Mucosa of descending colon (tissue), 3 donors: ENCODE measurements around the gene FMN1. TPM values are rescaled to one million over a fixed set of nuclear protein-coding genes. Genes with fewer than 3 reads are reported as not detected.

Source experiments
- ATAC-seq: fragments of 200-7000 bp; cut with Tn5 transposase; one replicate; pipeline ENCODE4 v1.9.1; 2020; ENCODE audit warnings: mild to moderate bottlenecking, moderate library complexity
- DNase-seq, 3 donors: peaks; one replicate each; pipeline ENCODE4 v3.0.0-alpha.2; 2020
- H3K36me3 ChIP-seq: fragments of 200-600 bp; one replicate; pipeline ENCODE4 v1.8.0; 2021; ENCODE audit warnings: low read depth, mild to moderate bottlenecking
- H3K4me1 ChIP-seq: fragments of 200-600 bp; one replicate; pipeline ENCODE4 v1.8.0; 2021; ENCODE audit warnings: low read depth, mild to moderate bottlenecking
- H3K4me3 ChIP-seq: fragments of 200-600 bp; one replicate; pipeline ENCODE4 v1.8.0; 2021; ENCODE audit warnings: mild to moderate bottlenecking
- H3K9me3 ChIP-seq: fragments of 200-600 bp; one replicate; pipeline ENCODE4 v1.8.0; 2021; ENCODE audit warnings: mild to moderate bottlenecking
- intact Hi-C, 2 donors: fragments of 100-400 bp; cut with DNase I in 1 of 2; cut with micrococcal nuclease in 1 of 2; formaldehyde crosslinking; loops; one replicate each; pipeline versions ENCODE4 v1.11.0 to v1.11.1; 2022; cut with DNase I, micrococcal nuclease
- total RNA-seq, 3 donors: library from RNA; stranded (reverse); fragmentation: NEBNext Ultra II Directional in 2 of 3; extraction: Animal tissue kit (Norgen Biotek cat#: 25700) in 2 of 3; gene quantifications; one replicate each; pipeline versions ENCODE4 v1.2.1 to v1.2.4, GENCODE V29; 2021 to 2023
- TF ChIP-seq, protein P1 (sequence below): fragments of 200-600 bp; IDR thresholded peaks from one replicate; pipeline ENCODE4 v1.8.0; 2022; ENCODE audit warnings: antibody characterized with exemption, mild to moderate bottlenecking
- donor health status: DM: no; HTN: no; CAD: no; lungs with moderate emphysema.
- donor health status: DM: no; HTN: no; CAD: no.
- donor health status: DM: no; HTN: yes; CAD: no.

FMN1 gene
- total RNA-seq, 3 donors from 2014 or later = 30.8 to 65.1 (median 43.4) TPM

DNA sequence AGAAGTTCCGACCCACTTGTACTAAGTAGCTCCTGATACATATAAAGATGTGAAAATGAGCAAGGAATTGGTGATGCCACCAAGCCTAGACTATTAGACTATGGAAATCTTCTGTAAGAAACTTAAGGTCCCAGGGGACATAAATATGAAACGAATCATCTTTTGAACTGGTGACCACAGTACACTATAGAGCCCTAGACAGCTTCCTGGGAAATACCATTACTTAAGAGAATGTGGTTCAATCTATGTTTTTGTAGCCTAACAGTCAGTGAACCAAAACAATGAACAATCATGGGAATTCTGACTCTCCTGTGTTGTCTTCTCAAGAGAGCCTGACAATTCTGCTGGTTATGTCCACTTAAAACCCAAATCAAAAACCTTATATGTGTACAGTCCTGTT lies 285.1 kb downstream of the FMN1 start:
- Histone ChIP-seq H3K4me1 (no peaks in the 10 kb centered on the region), H3K9me3 (no peaks in the 10 kb centered on the region), H3K36me3 (no peaks in the 10 kb centered on the region), H3K4me3 (no peak overlapping the region)
- intact Hi-C loops = no loop called here
- DNase-seq (no peak), ATAC-seq (no peak)
- TF ChIP-seq, protein P1, sequence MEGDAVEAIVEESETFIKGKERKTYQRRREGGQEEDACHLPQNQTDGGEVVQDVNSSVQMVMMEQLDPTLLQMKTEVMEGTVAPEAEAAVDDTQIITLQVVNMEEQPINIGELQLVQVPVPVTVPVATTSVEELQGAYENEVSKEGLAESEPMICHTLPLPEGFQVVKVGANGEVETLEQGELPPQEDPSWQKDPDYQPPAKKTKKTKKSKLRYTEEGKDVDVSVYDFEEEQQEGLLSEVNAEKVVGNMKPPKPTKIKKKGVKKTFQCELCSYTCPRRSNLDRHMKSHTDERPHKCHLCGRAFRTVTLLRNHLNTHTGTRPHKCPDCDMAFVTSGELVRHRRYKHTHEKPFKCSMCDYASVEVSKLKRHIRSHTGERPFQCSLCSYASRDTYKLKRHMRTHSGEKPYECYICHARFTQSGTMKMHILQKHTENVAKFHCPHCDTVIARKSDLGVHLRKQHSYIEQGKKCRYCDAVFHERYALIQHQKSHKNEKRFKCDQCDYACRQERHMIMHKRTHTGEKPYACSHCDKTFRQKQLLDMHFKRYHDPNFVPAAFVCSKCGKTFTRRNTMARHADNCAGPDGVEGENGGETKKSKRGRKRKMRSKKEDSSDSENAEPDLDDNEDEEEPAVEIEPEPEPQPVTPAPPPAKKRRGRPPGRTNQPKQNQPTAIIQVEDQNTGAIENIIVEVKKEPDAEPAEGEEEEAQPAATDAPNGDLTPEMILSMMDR = no peak

DNA sequence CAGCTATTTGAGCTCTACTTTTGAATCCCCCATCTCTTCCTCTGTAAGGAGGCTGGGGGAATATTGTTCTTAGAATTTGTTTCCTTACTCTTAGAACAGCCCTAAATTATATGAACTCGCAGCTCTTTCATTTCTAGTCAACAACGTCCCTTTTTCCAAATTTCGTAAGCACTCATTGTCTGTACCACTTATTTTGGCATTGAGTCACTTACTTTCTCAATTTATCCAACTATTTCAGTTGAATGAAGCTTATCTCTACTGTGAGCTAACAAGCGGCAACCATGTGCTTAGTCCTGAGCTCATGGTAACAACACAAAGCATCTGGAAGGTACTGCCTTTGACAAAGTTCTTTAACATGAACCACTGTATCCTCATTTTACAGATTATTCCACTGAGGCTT lies 285.6 kb downstream of the FMN1 start:
- intact Hi-C loops = no loop called here
- ATAC-seq = no peak

DNA sequence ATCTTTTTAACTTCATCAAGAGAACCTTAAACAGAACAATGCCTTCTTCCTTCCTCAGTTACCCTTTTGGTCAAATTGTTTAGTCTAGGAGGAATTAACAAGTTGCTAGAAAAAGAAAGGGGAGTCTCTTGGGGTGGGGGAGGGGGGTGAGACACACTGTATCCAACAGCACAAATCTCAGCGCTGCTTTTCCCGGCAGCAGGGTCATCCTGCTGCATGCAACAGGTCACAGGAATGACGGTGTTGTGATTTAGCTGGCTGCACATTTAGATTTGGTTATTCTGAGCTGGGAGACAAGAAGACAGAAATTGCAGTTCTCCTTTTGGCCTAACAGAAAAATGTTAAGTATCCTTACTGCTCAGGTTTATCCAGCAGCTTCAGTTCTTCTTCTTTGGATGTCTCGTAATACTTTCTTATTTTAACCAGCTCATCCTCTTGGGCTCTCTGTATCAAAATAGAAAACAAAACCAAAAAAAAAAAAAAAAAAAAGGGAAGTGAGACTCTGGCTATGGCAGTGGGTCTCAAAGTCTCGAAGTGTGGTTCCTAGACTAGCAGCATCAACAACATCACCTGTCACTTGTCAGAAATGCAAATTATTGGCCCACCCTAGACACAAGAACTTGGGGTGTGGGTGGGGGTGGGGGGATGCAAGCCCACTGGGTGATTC lies 286.2 kb downstream of the FMN1 start:
- Histone ChIP-seq H3K36me3 (no peaks in the 10 kb centered on the region), H3K9me3 (no peaks in the 10 kb centered on the region), H3K4me3 (no peak overlapping the region), H3K4me1 (no peaks in the 10 kb centered on the region)
- DNase-seq (no peak), ATAC-seq (peak; percentile 57)
- intact Hi-C loops = no loop called here
- TF ChIP-seq, protein P1 = no peak

More for the DNA sequence above, 285.6 kb downstream of the FMN1 start:
- no peak for DNase-seq
- H3K9me3 ChIP-seq = no peaks in the 10 kb centered on the region
- H3K4me3 ChIP-seq = no peak overlapping the region
- no peaks in the 10 kb centered on the region for H3K36me3 ChIP-seq
- no peaks in the 10 kb centered on the region for H3K4me1 ChIP-seq
- TF ChIP-seq, protein P1 = no peak

DNA sequence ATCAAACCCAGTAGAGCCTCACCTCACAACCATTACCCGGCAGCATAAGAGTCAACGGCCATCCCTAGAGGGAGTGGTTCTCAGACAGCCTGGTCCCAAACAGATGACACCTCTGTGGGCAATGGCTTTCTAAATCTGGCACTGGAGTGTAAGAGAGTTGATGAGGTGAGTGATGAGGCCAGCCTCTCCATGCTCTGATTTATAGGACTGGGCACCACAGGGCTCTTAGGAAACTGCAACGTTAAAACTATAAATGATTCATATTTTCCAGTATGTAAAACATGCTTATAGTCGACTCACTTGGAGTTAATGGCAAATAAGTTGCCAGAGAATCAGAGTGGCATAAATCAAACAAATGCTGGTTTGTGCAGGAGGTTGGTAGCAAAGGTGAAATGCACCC lies 289.0 kb downstream of the FMN1 start:
- intact Hi-C loops = no loop called here
- Histone ChIP-seq H3K9me3 (no peaks in the 10 kb centered on the region), H3K4me1 (no peaks in the 10 kb centered on the region), H3K36me3 (no peaks in the 10 kb centered on the region), H3K4me3 (no peak overlapping the region)
- DNase-seq (no peak), ATAC-seq (no peak)
- TF ChIP-seq, protein P1 = no peak

DNA sequence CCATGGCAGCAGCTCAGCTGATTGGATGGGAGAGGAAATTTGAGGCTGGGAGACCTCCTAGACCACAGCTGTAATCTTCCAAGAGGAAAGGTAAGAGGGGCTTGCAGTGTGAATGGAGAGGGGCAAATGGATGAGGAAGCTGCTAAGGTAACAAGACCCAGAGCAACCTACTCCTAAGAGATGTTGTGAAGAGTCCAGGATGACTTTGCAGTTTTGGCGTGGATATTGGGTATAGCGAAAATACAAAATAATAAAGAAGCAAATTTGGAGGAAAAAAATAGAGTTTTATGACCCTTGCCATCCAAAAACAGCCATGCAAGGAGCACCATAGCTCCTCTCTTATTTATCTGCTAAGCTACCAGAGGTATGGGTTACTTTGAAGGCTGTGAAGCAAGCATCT lies 290.1 kb downstream of the FMN1 start:
- intact Hi-C loops = no loop called here
- H3K36me3 ChIP-seq = no peaks in the 10 kb centered on the region
- no peak overlapping the region for H3K4me3 ChIP-seq
- no peak for DNase-seq
- no peak for ATAC-seq
- TF ChIP-seq, protein P1 = no peak
- no peaks in the 10 kb centered on the region for H3K9me3 ChIP-seq
- no peaks in the 10 kb centered on the region for H3K4me1 ChIP-seq
